ENCODE results near the gene GGCX. TPM values are rescaled to one million over a fixed set of nuclear protein-coding genes. Genes with fewer than 3 reads are reported as not detected.

Gene GGCX
- total and polyA plus RNA-seq, 8 donors: 15.7 to 43.4 (median 27.1) TPM

GRCh38 chr2:85597241-85597640 is 35.9 kb upstream of the GGCX start:
- FAIRE-seq (no peak), ATAC-seq (no peak)
- no peak overlapping the region for H3K27ac ChIP-seq

GRCh38 chr2:85596486-85597143 is 35.3 kb upstream of the GGCX start:
- intact Hi-C loops (cut with DNase I): no loop called here
- DNase-seq: no peak
- no peak for FAIRE-seq
- Histone ChIP-seq H3K36me3 (peaks cover 0 to 10% (median 9%) of the 10 kb centered on the region in 3 donors), H3K4me3 (peak overlapping the region; percentile 56 to 83 (median 80)), H3K27me3 (no peaks in the 10 kb centered on the region), H3K4me1 (peaks cover 11 to 36% (median 34%) of the 10 kb centered on the region in 3 donors), H3K9me3 (no peaks in the 10 kb centered on the region), H3K27ac (peak overlapping the region in 1 of 4 donors; percentile 87)
- TF ChIP-seq, protein P1, sequence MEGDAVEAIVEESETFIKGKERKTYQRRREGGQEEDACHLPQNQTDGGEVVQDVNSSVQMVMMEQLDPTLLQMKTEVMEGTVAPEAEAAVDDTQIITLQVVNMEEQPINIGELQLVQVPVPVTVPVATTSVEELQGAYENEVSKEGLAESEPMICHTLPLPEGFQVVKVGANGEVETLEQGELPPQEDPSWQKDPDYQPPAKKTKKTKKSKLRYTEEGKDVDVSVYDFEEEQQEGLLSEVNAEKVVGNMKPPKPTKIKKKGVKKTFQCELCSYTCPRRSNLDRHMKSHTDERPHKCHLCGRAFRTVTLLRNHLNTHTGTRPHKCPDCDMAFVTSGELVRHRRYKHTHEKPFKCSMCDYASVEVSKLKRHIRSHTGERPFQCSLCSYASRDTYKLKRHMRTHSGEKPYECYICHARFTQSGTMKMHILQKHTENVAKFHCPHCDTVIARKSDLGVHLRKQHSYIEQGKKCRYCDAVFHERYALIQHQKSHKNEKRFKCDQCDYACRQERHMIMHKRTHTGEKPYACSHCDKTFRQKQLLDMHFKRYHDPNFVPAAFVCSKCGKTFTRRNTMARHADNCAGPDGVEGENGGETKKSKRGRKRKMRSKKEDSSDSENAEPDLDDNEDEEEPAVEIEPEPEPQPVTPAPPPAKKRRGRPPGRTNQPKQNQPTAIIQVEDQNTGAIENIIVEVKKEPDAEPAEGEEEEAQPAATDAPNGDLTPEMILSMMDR (IDR thresholded peaks at IDR 0.05): no peak
- WGBS, 2 donors: 38 to 51% methylated on average over 3 of the region's 3 CpGs
- no peak for ATAC-seq

More at GRCh38 chr2:85597241-85597640, 35.9 kb upstream of the GGCX start:
- peak in 1 of 6 donors; percentile 22 for DNase-seq
- WGBS, 2 donors: 71 to 80% methylated on average over 5 of the region's 5 CpGs
- Histone ChIP-seq H3K36me3 (peaks cover 0 to 10% (median 9%) of the 10 kb centered on the region in 3 donors), H3K4me3 (peak overlapping the region in 1 of 4 donors; percentile 81), H3K4me1 (peaks cover 12 to 36% (median 34%) of the 10 kb centered on the region in 3 donors), H3K27me3 (no peaks in the 10 kb centered on the region), H3K9me3 (no peaks in the 10 kb centered on the region)
- intact Hi-C loops (cut with DNase I): no loop called here
- TF ChIP-seq, protein P1 (IDR thresholded peaks at IDR 0.05): no peak

- FAIRE-seq (no peak), DNase-seq (no peak), ATAC-seq (peak in 3 of 4 donors; percentile 1 to 5 (median 5))
- Histone ChIP-seq H3K4me3 (peak overlapping the region; percentile 56 to 83 (median 80)), H3K27ac (peak overlapping the region; percentile 48 to 90 (median 70)), H3K36me3 (peaks cover 0 to 10% (median 9%) of the 10 kb centered on the region in 3 donors), H3K9me3 (no peaks in the 10 kb centered on the region), H3K4me1 (peaks cover 8 to 30% (median 28%) of the 10 kb centered on the region in 3 donors), H3K27me3 (no peaks in the 10 kb centered on the region)
- intact Hi-C loops (cut with DNase I): no loop called here
- 0 to 1% methylated on average over 10 of the region's 10 CpGs for WGBS, 2 donors
- TF ChIP-seq, protein P1 (IDR thresholded peaks at IDR 0.05): no peak
Observed at GRCh38 chr2:85596026-85596333, 34.7 kb upstream of the GGCX start.

- H3K36me3 ChIP-seq: peaks cover 0 to 10% (median 9%) of the 10 kb centered on the region in 3 donors
- intact Hi-C loops (cut with DNase I): no loop called here
- H3K27ac ChIP-seq: peak within 1 kb of the TSS; percentile 61 to 90 (median 76)
- peaks cover 8 to 32% (median 29%) of the 10 kb centered on the region in 3 donors for H3K4me1 ChIP-seq
- H3K27me3 ChIP-seq: no peaks in the 10 kb centered on the region
- peak; percentile 93 to 97 (median 94) for ATAC-seq
- 0% methylated on average over 47 of the region's 47 CpGs for WGBS, 2 donors
- H3K4me3 ChIP-seq: peak within 1 kb of the TSS; percentile 56 to 83 (median 80)
- peak; percentile 87 to 96 (median 95) for DNase-seq
- FAIRE-seq: peak; percentile 98
- no peaks in the 10 kb centered on the region for H3K9me3 ChIP-seq
- TF ChIP-seq, protein P1 (IDR thresholded peaks at IDR 0.05): no peak
Observed at GRCh38 chr2:85595301-85596025, 34.2 kb upstream of the GGCX start, which contains the start of gene RNF181. RNF181 (plus strand) TSS chr2:85595745; CDS start chr2:85595764, 19 bp downstream.

All from pancreas (tissue), 10 donors.